ENCODE data around the gene MATK.
"Not testable (repeated sequence)": the region's sequence is repeated elsewhere in the genome, so short reads cannot be mapped to it uniquely, and the experiment has no call there.

The MATK gene

GRCh38 chr19:3816566-3817218 lies 30.5 kb upstream of the MATK start:
- DNase-seq (ENCODE audit: extremely low spot score, insufficient read length, low read depth) (no peak), FAIRE-seq (no peak)

GRCh38 chr19:3816148-3816547 lies 30.0 kb upstream of the MATK start:
- not testable (repeated sequence) for FAIRE-seq; DNase-seq (ENCODE audit: extremely low spot score, insufficient read length, low read depth)

GRCh38 chr19:3814648-3815047 lies 28.5 kb upstream of the MATK start:
- DNase-seq (ENCODE audit: extremely low spot score, insufficient read length, low read depth) (no peak), FAIRE-seq (no peak)

DNA sequence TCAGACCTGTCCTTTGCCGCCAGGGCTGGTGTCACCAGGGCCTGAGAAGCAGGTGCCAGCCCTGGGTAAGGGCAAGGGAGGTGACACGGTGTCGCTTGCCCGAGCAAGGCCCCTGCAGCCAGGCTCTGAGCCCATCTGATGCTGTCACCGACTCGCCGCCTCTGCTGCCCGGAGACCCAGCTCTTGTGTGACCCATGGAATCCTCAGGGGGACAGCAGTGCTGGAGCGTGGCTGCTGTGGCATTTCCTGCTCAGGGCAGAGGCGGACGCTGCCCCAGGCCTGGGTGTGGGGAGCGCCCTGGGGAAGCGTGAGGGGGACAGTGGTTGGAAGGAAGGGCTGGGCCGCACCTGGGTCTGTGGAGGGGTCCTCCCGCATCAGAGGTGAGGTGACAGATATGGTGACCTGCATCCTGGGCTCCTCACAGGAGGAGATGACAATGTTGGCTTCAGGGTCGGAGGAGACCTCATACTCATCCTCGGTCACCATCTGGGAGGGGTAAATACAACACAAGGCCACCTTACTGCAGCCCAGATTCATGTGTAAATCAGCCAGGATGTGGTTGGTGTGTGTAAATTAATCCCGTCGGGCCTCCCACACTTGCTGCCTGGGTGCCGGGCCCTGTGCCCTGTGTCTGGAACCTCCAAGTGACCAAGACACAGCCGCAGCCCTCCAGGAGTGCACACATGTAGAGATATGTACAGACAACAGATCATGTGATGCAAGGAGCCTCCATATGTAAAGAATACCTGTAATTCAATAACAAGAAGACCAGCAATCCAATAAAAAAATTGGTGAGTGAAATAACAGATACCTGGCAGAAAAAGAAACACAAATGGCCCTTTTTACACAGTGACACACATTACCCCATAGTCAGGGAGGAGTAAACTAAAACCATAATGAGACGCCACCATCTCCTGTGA lies 27.6 kb upstream of the MATK start:
- DNase-seq (ENCODE audit: extremely low spot score, insufficient read length, low read depth) (no peak), FAIRE-seq (no peak)

GRCh38 chr19:3810708-3811355 lies 24.7 kb upstream of the MATK start:
- no peak for DNase-seq (ENCODE audit: extremely low spot score, insufficient read length, low read depth)
- no peak for FAIRE-seq

DNA sequence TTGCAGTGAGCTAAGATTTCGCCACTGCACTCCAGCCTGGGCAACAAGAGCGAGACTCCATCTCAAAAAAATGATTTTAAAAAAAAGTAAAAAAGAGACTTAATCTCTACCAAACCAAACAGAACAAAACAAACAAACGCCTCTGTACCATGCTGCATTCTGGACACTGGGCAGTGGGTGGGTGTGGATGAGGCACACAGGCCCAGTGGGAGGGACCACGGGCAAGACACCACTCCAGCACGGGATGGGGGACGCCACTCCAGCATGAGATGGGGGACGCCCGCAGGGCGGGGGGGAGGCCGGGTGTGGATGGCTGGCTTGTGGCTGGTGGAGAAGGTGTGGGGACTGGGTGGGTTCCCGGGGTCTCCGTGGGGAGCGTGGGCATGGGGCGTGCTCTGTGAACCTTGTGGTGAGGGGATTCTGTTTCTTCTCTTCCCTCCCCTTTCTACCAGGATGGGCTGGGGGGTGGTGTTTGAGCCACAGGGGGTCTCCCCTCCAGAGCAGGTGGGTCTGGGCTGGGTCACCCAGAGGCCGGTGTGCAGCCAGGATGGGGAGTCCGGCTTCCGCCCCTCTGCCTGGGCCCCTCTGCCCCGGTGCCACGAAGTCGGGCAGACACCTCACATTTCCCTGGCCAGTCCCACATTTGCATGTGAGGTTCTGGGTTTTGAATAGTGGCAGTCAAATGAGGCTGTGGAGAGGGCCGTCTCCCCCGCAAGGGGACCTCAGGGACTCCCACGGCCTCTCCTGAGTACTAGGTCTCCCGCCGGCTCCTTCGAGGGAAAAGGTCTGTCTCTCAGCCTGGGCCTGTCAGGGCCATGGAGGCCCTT lies 23.9 kb upstream of the MATK start:
- no peak for DNase-seq (ENCODE audit: extremely low spot score, insufficient read length, low read depth)
- peak; percentile 80 for FAIRE-seq

DNA sequence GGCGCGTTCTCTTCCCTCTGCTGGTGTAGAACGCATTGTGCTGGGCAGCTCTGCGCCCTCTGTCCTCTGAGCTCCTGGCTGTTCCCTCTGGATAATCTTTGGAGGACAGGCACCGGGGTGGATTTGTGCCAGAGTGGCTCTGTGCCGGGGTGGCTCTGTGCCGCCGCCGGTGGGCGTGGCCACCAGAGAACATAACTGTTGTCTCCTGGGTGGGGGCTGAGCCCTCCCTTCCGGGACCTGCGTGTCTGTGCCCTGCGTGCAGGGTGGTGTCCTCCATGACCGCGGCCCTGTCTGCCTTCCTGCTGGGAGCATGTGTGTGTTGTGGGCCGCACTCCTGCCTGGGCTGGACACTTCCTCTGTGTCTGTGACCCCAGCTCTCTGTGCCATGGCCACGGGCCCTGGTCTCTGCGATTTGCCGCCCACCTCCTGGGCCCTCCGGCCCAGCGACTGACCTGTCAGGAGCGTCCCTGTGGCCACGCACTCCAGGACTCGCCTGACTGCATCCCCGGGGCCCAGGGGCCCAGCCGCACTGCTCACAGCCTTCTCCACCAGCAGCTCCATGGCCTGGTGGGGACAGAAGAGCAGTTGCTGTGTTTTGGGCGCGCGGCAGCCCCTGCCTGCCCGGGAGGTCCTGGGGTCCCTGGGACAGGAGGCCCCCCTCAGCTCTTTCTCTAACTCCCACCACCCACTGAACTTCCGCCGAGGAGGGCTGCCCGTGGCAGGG lies 22.4 kb upstream of the MATK start:
- FAIRE-seq (no peak), DNase-seq (ENCODE audit: extremely low spot score, insufficient read length, low read depth) (no peak)

GRCh38 chr19:3807574-3808354 lies 21.6 kb upstream of the MATK start:
- DNase-seq (ENCODE audit: extremely low spot score, insufficient read length, low read depth) (no peak), FAIRE-seq (no peak)

- FAIRE-seq (no peak), DNase-seq (ENCODE audit: extremely low spot score, insufficient read length, low read depth) (no peak)
Observed at GRCh38 chr19:3807131-3807480, 20.9 kb upstream of the MATK start.

- DNase-seq (ENCODE audit: extremely low spot score, insufficient read length, low read depth) (no peak), FAIRE-seq (no peak)
Observed at GRCh38 chr19:3805859-3806258, 19.7 kb upstream of the MATK start.

DNA sequence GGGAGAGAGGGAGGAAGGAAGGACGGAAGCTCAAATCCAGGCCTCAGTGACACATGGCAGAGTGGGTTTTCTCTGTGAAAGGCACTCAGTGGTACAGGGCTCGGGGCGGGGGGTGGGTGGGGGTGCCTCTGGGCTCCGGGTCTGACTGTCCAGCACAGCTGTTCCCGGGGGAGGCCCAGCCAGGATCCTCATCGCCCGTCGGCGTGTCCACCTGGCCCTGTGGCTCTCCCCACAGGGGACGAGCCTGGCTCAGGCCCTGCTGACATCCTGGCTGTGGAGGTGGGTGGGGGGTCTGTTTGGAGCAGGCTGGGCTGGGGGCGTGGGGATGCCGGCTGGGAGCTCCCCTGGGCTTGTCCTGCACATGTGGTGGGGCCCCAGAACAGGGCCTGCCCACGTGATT lies 18.2 kb upstream of the MATK start:
- DNase-seq (ENCODE audit: extremely low spot score, insufficient read length, low read depth) (no peak), FAIRE-seq (no peak)

DNA sequence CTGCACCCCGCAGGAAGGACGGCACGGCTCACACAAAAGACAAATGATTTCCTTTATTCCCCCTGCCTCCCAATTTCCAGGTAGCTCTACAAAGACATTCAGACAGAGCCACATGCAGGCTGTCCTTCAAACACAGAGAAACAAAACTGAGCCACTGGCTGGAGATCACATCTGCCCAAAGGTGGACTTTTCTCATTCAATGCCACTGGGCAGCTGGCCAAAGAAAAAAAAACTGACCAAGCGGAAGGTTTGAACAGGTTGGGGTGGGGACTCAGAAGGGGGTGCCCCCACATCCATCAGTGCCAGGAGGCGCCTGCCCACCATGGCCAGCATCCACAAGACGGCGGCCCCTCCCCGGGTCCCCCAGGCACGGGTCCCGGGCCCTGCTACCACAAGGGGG lies 17.8 kb upstream of the MATK start:
- DNase-seq (ENCODE audit: extremely low spot score, insufficient read length, low read depth) (no peak), FAIRE-seq (no peak)

GRCh38 chr19:3803114-3803888 lies 17.1 kb upstream of the MATK start:
- no peak for FAIRE-seq
- DNase-seq (ENCODE audit: extremely low spot score, insufficient read length, low read depth) = no peak

GRCh38 chr19:3801412-3802096 lies 15.4 kb upstream of the MATK start:
- DNase-seq (ENCODE audit: extremely low spot score, insufficient read length, low read depth) = no peak
- no peak for FAIRE-seq

DNA sequence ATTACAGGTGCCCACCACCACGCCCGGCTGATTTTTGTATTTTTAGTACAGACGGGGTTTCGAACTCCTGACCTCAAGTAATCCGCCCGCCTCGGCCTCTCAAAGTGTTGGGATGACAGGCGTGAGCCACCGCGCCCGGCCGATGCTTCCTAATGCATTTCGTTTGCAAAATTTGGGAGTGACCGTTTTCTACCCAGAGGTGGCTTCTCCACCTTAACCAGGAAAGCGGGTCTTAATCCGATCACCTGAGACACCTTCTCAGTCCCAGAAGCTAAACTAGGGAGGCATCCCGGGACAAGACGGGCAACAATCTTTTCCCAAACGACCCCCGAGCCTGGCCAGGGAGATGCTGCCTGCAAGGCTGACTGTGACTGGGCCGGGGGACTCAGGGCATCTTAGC lies 14.8 kb upstream of the MATK start:
- FAIRE-seq (no peak), DNase-seq (ENCODE audit: extremely low spot score, insufficient read length, low read depth) (no peak)

- FAIRE-seq (no peak), DNase-seq (ENCODE audit: extremely low spot score, insufficient read length, low read depth) (no peak)
Observed at GRCh38 chr19:3798137-3798536, 12.0 kb upstream of the MATK start.

DNA sequence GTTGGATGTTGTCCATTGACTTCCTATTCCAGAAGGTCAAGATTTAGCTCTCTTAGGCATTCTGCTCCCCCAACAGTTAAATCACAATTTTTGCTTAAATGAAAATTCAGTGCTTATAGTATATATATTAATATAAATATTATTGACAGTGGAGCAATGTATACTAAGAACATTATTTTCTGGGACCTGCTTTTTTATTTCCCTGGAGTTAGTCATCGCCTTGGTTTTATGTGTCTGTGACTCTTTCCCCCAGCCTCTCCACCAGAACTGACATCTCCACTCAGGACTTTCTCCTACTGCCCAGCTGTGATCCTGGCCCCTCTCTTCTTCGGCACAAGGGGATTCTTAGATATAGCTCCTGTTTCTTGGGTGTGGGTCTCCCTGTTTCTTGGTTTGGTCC lies 10.2 kb upstream of the MATK start:
- DNase-seq (ENCODE audit: extremely low spot score, insufficient read length, low read depth) = no peak

DNA sequence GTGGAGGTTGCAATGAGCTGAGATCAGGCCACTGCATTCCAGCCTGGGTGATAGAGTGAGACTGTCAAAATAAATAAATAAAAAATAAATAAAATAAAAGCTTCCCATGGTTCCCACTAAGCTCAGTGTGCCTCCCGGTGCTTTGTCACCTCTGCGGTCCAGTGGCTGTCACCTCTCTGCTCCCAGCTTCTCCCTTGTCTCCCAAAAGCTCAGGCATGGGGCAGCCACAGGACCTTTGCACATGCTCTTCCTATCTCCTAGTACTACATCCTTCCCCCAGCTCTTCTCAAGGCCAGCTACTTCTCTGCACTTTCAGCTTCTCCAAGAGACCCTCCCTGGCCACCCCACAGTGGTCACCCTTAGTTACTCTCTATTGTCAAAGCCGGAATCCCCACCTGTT lies 7.6 kb upstream of the MATK start:
- FAIRE-seq (no peak), DNase-seq (ENCODE audit: extremely low spot score, insufficient read length, low read depth) (no peak)

More for the DNA sequence above, 10.2 kb upstream of the MATK start:
- FAIRE-seq = no peak
